Urinary bladder (tissue), 4 donors: ENCODE measurements around the gene PCDHGA1. TPM values are rescaled to one million over a fixed set of nuclear protein-coding genes. Genes with fewer than 3 reads are reported as not detected.
"Not testable (repeated sequence)": the region's sequence is repeated elsewhere in the genome, so short reads cannot be mapped to it uniquely, and the experiment has no call there.

Experiments used
- DNase-seq: peaks from one replicate; pipeline ENCODE4 v3.0.0-alpha.2; 2015; ENCODE audit errors: extremely low spot score
- H3K27ac ChIP-seq: one replicate; pipeline ENCODE4 v1.5.1; 2013; ENCODE audit warnings: low read depth, mild to moderate bottlenecking, moderate library complexity
- H3K36me3 ChIP-seq: one replicate; pipeline ENCODE4 v1.6.1; 2013; ENCODE audit warnings: mild to moderate bottlenecking, moderate library complexity; ENCODE audit not compliant: insufficient read depth
- H3K4me1 ChIP-seq: one replicate; pipeline ENCODE4 v1.6.1; 2013; ENCODE audit warnings: mild to moderate bottlenecking, moderate library complexity; ENCODE audit not compliant: insufficient read depth
- H3K4me3 ChIP-seq: one replicate; pipeline ENCODE4 v1.5.1; 2013; ENCODE audit warnings: low read depth, low read length
- WGBS: extraction: QIAGEN DNeasy Blood & Tissue Kit; methylation state at CpG from one replicate; pipeline ENCODE4 v1.1.7; 2013; 5-methylcytosine and 5-hydroxymethylcytosine counted together
- polyA plus RNA-seq: library from polyadenylated mRNA; stranded (reverse); fragments of 200-250 nt; gene quantifications from one replicate; pipeline ENCODE4 v1.2.3, GENCODE V29; 2013
- total RNA-seq: library from RNA; depleted of rRNA; stranded (reverse); fragments of >200 nt; gene quantifications from one replicate; pipeline ENCODE4 v1.2.3, GENCODE V29; 2014
- donor health status: healthy with polysubstance abuse.
- donor health status: healthy.

Gene PCDHGA1
- total RNA-seq (1.2 TPM), polyA plus RNA-seq (1.2 TPM)

DNA sequence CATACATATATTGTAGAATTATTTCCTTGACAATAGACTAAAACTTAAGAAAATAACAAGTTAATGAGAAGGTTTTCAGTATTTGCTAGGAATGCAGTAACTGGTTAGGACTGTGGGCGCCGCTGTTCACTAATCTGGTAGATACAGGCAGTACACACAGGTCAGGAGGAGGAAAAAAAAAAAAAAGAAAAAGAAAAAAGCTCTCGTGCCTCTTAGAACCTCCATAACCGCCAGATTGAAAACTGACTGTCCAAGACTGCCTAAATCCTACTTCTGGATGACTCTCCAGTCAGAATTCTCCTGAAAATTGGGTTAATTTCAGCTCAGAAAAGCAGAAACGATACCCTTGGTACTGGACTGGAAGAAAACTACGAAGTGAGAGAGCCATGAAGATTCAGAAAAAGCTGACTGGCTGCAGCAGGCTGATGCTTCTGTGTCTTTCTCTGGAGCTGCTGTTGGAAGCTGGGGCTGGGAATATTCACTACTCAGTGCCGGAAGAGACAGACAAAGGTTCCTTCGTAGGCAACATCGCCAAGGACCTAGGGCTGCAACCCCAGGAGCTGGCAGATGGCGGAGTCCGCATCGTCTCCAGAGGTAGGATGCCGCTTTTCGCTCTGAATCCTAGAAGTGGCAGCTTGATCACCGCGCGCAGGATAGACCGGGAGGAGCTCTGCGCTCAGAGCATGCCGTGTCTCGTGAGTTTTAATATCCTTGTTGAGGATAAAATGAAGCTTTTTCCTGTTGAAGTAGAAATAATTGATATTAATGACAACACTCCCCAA is at the start of gene PCDHGA1:
Gene PCDHGA1, plus strand, starts transcription at position 216 of the 782 bp plus-strand sequence.
- WGBS: 22% methylated on average over 21 of the region's 21 CpGs
- Histone ChIP-seq H3K4me1 (no peaks in the 10 kb centered on the region), H3K36me3 (no peaks in the 10 kb centered on the region), H3K4me3 (no peak within 1 kb of the TSS), H3K27ac (no peak within 1 kb of the TSS)
- no peak for DNase-seq

DNA sequence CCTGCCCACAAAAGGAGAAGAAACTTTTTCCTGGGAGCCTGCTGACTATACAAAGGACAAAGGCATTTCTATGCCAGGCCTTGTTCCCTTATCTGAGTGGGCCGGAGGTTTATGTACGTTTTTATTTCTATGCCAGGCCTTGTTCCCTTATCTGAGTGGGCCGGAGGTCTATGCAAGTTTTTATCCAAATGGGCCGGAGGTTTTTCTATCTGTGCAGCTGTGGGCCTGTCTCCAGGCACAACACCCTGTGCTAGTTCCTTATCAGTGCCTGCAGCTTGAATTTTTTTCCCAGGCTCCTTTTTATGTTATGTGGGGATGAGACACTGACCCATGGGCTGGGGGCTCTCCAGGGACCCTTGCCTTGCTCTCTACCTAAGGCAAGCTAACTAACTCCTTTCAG is 31.9 kb upstream of the PCDHGA1 start:
- no peak for DNase-seq
- Histone ChIP-seq H3K4me3 (no peak overlapping the region), H3K36me3 (no peaks in the 10 kb centered on the region), H3K4me1 (no peaks in the 10 kb centered on the region), H3K27ac (no peak overlapping the region)
- WGBS: 84% methylated on average over 4 of the region's 4 CpGs

DNA sequence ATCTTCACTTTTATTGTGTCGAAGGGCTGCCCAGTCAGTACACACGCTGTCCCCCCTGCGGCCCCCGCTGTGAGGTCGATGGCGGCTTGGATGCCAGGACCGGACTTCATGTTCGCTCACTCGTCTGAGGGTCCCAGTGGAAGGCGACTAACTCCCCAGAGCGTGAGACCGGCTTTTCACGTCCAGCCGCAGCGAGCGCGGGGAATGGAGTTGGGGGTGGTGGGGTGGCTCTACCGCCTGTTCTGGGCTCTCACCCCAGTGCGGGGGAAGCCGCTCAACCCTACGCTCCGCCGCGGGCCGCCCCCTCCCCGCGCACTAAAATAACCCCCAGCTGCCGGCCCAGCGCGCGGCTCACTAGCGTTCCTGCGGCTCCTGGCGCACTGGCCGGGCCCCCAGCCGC is 26.6 kb upstream of the PCDHGA1 start, which contains the start of gene SLC25A2:
Gene SLC25A2, minus strand, starts transcription at position 294 of the 400 bp plus-strand sequence. Its CDS starts 184 bp downstream, at position 110.
- H3K36me3 ChIP-seq: no peaks in the 10 kb centered on the region
- no peak within 1 kb of the TSS for H3K27ac ChIP-seq
- WGBS: 46% methylated on average over 36 of the region's 36 CpGs
- H3K4me1 ChIP-seq: no peaks in the 10 kb centered on the region
- no peak within 1 kb of the TSS for H3K4me3 ChIP-seq
- no peak for DNase-seq

DNA sequence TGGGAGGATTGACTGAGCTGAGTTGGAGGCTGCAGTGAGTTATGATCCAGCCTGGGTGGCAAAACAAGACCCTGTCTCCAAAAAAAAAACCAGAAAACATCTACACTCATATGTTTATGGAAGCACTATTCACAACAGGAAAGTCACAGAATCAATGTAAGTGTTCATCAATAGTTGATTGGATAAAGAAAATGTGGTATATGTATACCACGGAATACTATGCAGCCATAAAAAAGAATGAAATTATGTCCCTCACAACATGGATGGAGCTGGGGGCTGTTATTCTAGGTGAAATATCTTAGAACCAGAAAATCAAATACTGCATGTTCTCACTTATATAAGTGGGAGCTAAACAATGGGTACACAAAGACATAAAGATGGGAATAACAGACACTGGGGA is 23.7 kb upstream of the PCDHGA1 start:
- WGBS: 98% methylated on average over 1 of the region's 1 CpG
- Histone ChIP-seq H3K27ac (no peak overlapping the region), H3K4me3 (no peak overlapping the region), H3K4me1 (no peaks in the 10 kb centered on the region), H3K36me3 (no peaks in the 10 kb centered on the region)
- DNase-seq: no peak

DNA sequence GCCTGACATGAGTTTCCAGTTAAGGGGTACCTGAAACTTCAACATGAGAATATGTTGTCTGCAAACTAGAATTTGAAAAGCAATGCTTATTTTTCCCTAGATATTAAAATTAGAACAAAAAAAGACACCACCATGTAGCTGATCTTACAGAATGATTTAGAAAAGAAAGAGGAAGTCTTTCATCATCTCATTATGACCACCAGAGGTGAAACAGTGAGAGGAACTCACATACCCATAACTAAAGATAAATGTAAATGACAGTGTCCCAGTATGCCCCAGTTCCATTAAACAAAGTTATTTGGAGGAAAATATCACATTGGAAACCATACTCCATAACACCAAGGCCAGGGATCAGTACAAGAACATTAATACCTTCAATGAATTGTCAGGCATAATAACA is 16.6 kb upstream of the PCDHGA1 start:
- H3K36me3 ChIP-seq: peaks cover 4% of the 10 kb centered on the region
- H3K27ac ChIP-seq: no peak overlapping the region
- no peak overlapping the region for H3K4me3 ChIP-seq
- no peaks in the 10 kb centered on the region for H3K4me1 ChIP-seq
- no peak for DNase-seq

DNA sequence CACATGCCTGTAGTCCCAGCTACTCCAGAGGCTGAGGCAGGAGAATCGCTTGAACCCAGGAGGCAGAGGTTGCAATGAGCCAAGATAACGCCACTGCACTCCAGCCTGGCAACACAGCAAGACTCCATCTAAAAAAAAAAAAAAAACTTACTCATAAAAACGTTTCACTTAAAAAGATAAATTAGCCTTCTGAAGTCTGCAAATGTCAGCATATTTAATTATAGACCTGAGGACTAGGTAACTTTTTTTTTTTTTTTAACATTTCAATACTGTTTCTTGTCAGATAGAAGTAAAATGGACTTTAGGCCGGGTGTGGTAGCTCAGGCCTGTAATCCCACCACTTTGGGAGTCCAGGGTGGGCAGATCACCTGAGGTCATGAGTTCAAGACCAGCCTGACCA is 13.4 kb upstream of the PCDHGA1 start:
- DNase-seq, H3K36me3 ChIP-seq, H3K27ac ChIP-seq, H3K4me1 ChIP-seq, H3K4me3 ChIP-seq: not testable (repeated sequence)
- WGBS: 89% methylated on average over 4 of the region's 4 CpGs

DNA sequence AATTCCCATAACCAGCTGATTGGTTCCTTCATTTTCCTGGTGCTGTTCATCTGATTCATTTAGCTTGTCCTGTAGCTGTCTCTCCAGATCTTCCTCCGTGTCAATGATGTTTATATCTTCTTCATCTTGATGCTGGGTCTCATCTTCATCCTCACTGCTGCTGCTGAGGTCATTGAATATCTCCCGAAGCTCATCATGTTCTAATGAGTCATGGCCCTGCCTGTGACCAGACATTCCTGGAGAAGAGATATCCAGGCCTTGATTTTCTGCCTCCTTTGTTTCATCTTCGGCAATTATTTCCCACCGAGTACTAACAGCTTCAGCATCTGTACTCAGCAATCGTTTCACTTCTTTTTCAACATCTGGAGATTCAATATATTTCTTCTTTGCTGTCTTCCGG is 11.1 kb upstream of the PCDHGA1 start:
- Histone ChIP-seq H3K27ac (no peak overlapping the region), H3K4me3 (no peak overlapping the region), H3K4me1 (no peaks in the 10 kb centered on the region), H3K36me3 (peaks cover 4% of the 10 kb centered on the region)
- DNase-seq: no peak
- whole genome bisulfite sequencing: 97% methylated on average over 6 of the region's 6 CpGs

DNA sequence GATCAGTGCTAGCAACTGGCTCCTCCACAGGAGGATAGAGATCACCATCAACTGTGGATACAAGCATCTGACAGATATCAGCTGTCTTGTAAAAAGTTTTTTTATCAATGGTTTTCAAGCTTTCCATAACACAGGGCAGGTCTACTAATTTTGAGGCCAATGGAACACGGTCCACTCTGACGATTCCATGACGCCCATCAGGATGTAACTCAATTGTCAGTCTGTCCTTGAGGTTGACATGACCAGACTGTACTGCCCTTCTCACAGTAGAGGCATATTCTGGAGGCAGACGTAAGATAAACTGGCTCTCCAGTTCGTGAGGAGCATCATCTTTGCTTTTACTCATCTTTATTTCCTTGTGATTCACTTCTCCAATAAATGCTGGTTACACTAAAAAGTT is 10.6 kb upstream of the PCDHGA1 start:
- H3K4me1 ChIP-seq: no peaks in the 10 kb centered on the region
- H3K36me3 ChIP-seq: peaks cover 4% of the 10 kb centered on the region
- H3K27ac ChIP-seq: no peak overlapping the region
- WGBS: 69% methylated on average over 5 of the region's 5 CpGs
- H3K4me3 ChIP-seq: peak overlapping the region; percentile 73
- DNase-seq: no peak

DNA sequence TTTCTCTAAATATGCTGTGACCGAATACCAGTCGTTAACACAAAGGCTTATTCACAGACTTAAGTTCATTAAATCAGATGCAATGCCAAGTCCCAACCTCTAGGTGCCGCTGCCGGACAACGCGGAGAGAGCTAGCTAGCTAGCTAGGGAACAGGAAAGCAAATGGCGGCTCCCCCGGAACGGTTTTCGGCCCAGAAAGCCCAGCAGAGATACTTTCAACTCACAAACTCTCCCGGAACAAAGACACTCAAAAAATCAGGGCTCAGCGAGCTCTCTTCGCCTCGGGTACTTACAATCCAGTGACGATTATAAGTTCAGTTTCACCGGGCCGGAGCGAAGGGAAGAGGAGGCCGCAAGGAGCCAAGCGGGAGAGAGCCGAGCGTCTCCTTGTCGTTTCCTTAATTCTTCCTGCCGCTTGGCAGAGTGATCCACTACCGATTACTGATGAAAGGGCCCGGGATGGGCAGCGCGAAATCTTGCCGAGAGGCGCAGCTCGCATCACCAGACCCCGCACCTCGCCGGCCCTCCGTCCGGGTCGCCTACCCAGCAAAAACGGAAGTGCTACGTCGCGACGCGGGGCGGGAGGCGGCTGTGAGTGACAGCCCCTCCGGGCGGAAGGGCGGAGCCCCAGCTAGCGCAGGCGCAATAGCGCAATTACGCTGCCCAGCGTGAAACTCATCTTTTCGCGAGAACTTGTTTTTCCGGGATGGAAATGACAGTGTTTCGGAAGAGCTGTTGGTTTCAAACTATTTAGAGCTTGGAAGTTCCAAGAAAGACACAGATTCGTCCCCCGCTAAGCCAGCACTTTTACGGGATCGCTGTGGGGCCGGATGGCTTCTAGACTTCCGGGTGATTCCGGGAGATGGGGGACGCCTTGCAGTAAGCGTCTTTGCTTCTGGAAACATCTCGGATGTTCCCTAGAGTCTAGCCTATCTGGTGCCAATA is 9.8 kb upstream of the PCDHGA1 start, which contains the start of gene TAF7:
Gene TAF7, minus strand, starts transcription at position 560 of the 945 bp plus-strand sequence. CDS start 740 bp downstream, outside the sequence.
- H3K4me1 ChIP-seq: no peaks in the 10 kb centered on the region
- 1% methylated on average over 67 of the region's 67 CpGs for WGBS
- peak within 1 kb of the TSS; percentile 73 for H3K4me3 ChIP-seq
- H3K27ac ChIP-seq: peak within 1 kb of the TSS; percentile 90
- H3K36me3 ChIP-seq: peaks cover 2% of the 10 kb centered on the region
- DNase-seq: peak; percentile 89

DNA sequence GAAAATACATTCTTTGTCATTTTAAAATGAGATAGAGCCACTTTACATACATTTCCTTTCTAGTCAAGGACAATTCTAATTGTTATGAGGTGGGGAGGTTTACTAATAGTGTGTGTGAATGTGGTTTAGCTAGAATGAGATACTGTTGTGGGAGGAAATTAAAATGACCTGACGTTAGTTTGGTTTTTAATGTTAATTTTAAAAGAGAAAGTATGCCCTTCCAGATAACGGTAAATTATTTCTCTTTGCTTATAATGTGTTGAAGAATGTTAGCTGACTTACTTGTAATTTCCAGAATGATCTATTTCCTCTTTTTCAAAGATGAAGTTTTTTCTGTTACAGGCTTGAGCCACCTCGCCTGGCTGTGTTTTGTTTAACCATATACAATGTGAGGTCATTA is 8.1 kb upstream of the PCDHGA1 start:
- no peak for DNase-seq
- no peaks in the 10 kb centered on the region for H3K4me1 ChIP-seq
- 87% methylated on average over 3 of the region's 3 CpGs for WGBS
- no peak overlapping the region for H3K4me3 ChIP-seq
- peaks cover 2% of the 10 kb centered on the region for H3K36me3 ChIP-seq
- no peak overlapping the region for H3K27ac ChIP-seq

DNA sequence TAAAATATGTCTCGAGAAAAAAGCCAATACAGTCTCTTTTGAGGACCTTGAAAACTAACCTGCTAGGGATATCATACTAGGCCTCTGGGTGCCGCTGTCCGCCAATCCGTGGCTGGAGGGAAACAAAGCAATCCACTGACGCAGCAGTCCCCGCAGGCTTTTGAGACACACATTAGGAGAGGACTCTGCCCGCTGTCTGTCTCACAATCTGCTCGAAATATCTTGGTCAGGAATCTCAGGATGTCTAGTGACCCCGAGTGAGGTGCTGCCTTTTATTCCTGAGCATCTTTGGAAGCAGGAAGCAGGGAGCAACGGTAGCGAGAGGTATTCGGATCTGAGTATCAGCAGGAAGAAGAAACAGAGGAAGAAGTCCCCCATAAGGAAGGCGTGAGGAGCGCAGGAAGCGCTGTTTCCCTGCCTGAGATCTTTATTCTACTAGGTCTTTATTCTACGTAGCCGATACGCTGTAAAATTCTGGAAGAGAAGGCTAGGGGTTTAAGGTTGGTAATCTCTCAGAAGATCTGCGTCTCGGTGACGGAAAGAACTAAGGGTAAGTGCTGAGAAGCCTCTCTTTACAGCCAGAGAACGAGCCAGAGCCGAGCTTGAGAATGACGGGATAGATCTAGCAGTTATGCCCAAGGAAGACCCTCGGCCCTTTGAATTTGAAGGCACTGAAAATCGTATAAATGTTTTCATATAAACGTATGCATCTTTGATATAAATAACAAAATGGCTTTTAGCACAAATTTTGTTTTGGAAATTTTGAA is 4.0 kb upstream of the PCDHGA1 start:
- peak overlapping the region; percentile 11 for H3K4me3 ChIP-seq
- whole genome bisulfite sequencing: 11% methylated on average over 27 of the region's 27 CpGs
- H3K36me3 ChIP-seq: no peaks in the 10 kb centered on the region
- no peak overlapping the region for H3K27ac ChIP-seq
- no peak for DNase-seq
- no peaks in the 10 kb centered on the region for H3K4me1 ChIP-seq

DNA sequence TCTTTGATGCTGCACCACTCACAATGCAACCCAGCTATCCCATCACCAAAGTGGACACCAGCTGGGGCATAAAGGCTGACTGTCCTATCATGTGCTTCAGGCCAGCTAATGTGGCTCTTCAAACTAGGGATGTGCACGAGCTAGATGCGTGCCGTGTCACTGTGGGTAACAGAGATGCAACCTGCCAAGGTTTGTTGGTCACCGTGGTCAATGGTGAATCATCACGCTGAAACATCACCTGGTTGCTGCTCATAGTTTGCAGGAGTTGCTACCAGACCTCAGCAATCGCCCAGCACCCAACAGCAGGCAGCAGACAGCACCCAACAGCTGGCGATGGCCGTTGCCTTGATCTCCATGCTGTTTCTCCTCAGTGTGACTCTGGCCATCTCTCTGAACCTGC is 2.1 kb upstream of the PCDHGA1 start:
- no peak overlapping the region for H3K4me3 ChIP-seq
- H3K4me1 ChIP-seq: no peaks in the 10 kb centered on the region
- no peak for DNase-seq
- no peak overlapping the region for H3K27ac ChIP-seq
- H3K36me3 ChIP-seq: no peaks in the 10 kb centered on the region
- WGBS: 81% methylated on average over 8 of the region's 8 CpGs

DNA sequence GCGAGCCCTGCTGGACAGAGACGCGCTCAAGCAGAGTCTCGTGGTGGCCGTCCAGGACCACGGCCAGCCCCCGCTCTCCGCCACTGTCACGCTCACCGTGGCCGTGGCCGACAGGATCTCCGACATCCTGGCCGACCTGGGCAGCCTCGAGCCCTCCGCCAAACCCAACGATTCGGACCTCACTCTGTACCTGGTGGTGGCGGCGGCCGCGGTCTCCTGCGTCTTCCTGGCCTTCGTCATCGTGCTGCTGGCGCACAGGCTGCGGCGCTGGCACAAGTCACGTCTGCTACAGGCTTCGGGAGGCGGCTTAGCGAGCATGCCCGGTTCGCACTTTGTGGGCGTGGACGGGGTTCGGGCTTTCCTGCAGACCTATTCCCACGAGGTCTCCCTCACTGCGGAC is 2.3 kb downstream of the PCDHGA1 start:
- not testable (repeated sequence) for H3K4me1 ChIP-seq, H3K36me3 ChIP-seq, H3K4me3 ChIP-seq, DNase-seq, H3K27ac ChIP-seq
- WGBS: 39% methylated on average over 39 of the region's 39 CpGs
